LHCN-M2 (cell line): ENCODE data around the gene AFDN. TPM values are rescaled to one million over a fixed set of nuclear protein-coding genes. Genes with fewer than 3 reads are reported as not detected.

Experiments
- DNase-seq: peaks from one replicate; pipeline ENCODE4 v3.0.0-alpha.2; 2012; ENCODE audit warnings: low read depth
- polyA plus RNA-seq: library from polyadenylated mRNA; unstranded; fragments of >200 nt; gene quantifications from one replicate; pipeline ENCODE4 v1.2.1, GENCODE V29; 2012; ENCODE audit warnings: missing spikeins
- total RNA-seq: library from RNA; depleted of rRNA; stranded (reverse); fragments of >200 nt; gene quantifications from 2 replicates; pipeline ENCODE4 v1.2.3, GENCODE V29; 2014; rRNA removed

The AFDN gene, protein sequence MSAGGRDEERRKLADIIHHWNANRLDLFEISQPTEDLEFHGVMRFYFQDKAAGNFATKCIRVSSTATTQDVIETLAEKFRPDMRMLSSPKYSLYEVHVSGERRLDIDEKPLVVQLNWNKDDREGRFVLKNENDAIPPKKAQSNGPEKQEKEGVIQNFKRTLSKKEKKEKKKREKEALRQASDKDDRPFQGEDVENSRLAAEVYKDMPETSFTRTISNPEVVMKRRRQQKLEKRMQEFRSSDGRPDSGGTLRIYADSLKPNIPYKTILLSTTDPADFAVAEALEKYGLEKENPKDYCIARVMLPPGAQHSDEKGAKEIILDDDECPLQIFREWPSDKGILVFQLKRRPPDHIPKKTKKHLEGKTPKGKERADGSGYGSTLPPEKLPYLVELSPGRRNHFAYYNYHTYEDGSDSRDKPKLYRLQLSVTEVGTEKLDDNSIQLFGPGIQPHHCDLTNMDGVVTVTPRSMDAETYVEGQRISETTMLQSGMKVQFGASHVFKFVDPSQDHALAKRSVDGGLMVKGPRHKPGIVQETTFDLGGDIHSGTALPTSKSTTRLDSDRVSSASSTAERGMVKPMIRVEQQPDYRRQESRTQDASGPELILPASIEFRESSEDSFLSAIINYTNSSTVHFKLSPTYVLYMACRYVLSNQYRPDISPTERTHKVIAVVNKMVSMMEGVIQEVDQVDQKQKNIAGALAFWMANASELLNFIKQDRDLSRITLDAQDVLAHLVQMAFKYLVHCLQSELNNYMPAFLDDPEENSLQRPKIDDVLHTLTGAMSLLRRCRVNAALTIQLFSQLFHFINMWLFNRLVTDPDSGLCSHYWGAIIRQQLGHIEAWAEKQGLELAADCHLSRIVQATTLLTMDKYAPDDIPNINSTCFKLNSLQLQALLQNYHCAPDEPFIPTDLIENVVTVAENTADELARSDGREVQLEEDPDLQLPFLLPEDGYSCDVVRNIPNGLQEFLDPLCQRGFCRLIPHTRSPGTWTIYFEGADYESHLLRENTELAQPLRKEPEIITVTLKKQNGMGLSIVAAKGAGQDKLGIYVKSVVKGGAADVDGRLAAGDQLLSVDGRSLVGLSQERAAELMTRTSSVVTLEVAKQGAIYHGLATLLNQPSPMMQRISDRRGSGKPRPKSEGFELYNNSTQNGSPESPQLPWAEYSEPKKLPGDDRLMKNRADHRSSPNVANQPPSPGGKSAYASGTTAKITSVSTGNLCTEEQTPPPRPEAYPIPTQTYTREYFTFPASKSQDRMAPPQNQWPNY (N-terminal part only)
- total RNA-seq = 34.2 and 35.5 TPM in 2 replicates
- 8.3 TPM for polyA plus RNA-seq

DNA sequence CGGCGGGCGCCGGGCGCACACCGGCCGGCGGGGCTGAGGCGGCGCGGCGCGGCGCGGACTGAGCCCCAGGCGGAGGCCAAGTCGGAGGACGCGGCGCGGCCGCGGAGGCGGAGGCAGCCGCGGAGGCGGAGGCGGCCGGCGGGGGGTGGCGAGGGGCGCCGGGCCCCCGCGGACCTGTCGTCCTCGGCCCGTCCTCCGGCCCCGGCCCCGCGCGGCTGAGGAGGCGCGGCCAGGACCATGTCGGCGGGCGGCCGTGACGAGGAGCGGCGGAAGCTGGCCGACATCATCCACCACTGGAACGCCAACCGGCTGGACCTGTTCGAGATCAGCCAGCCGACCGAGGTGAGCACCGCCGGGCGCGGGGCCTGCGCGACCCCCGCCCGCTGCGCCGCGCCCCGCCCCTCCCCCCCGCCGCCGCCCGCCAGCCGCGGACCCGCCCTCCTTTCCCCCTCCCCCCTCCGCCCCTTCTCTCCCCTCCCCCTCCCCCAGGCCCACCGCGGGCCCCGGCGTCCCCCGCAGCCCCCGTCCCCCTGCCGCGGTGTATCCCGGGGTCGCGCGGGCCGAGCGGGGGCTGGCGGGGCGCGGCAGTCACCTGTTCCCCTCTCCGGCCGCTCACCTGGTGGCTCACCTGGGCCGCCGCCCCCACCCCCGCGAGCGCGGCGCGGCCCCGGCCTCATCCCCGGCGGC, at the start of gene AFDN:
Gene AFDN, plus strand, starts transcription at position 16 of the 687 bp plus-strand sequence. Its CDS starts 222 bp downstream, at position 238.
- no peak for DNase-seq

DNA sequence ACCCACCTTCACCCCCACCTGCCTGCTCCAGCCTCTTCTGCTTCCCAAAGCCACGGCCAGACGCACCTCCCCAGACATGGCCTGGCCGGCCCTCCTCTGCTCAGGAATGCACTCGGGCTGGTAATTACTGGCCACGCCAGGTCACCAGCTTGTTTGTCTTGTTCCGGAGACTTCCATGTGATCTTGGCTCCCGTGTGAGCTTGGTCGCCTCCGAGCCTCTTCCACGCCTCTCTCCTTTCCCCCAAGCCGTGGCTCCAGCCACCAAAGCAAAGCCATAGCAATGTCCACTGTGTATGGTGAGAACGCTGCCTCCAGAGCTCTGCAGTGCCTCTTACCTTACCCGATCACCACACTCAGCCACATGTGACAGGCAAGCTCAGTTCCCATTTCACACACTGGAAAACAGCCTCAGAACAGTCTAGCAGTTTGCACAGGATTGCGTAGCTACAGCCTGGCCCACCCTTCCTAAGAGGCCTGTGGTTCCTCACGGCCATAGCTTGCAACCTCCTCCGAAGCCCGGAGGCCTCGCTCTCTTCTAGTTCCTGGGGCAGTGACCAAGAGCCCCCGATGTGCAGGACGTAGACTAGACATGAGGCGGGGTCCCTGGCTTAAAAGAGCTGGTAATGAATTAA, 48.1 kb upstream of the AFDN start:
- no peak for DNase-seq

GRCh38 chr6:167779129-167779992, 47.4 kb upstream of the AFDN start:
- no peak for DNase-seq

DNA sequence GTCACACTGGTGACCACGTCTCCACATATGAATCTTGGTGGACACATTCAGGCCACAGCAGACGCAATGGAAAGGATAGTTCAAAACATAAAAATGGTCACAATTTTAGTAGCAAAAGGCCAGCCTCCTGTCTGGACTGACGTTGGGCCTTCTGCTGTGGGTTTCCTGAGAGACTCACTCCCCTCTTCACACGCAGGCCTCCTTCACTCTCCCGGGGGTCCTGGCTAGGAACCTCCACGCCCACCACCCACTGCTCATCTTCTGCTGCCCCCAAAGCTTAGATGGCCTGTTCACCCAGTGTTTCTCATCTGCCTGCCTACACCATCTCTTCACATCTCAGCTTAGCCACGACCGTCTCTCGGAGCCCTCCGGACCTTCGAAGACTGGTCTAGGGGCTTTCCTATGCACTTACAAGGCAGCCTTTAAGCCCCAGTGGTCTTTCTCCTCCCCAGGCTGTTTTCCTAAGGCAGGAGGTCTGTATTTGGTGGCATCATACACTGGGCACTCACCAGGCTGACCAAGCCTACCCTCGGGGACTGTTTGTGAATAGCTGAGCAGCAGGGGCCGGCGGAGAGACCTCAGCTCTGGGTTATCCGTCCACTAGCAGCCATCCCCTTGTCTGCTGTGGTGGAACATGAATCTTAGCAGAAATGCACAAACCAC, 46.6 kb upstream of the AFDN start:
- no peak for DNase-seq

GRCh38 chr6:167781066-167781767, 45.5 kb upstream of the AFDN start:
- DNase-seq = no peak

DNA sequence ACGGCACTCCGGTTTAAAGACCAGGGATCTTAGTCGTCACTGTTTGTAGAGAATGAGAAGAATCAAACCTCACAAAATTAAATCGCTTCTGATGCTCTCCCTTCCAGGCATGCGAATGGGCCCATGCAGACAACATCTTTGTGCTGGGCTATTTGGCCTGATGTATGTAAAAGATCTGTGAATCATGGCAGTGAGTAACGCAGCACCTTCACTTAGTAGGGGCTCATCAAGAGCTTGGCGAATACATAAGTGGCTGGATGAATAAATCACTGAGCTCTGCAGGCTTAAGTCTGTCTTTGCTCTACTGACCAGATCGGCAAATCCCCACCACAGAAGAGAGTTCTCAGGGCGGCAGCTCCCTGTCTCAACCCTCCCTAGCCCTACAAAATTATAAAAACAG, 44.8 kb upstream of the AFDN start:
- no peak for DNase-seq

DNA sequence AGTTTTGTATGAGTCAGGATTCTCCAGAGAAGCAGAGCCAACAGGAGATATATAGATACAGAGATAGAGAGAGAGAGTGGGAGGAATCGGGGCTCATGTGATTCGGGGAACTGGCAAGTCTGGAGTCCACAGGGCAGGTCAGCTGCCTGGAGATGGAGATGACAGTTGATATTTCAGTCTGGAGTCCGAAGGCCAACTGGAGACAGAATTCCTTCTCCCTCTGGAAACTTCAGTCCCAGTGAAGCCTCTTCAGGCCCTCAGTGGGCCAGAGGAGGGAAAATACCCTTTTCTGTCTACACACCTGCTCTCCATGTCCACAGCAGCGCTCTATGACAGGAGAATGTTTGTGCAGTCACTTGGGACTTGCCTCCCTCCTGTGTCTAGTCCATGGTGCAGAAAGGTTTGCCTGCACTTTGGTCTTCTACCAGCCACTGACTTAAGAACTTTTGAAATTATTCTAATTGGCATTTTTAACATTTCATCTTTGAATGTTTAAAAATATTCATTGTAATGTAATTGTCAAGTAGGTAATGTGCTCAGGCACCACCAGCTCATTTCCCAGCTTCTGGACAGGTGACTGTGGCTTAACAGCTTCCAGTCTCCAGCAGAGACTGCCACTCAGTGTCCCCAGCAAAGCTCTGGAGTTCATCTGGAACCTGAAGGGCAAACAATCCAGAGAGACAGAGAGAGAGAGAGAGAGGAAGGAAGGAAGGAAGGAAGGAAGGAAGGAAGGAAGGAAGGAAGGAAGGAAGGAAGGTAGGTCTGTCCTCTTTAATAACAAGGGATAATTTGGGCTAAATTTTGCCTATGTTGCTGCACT, 43.8 kb upstream of the AFDN start:
- no peak for DNase-seq

- no peak for DNase-seq
Observed at GRCh38 chr6:167786853-167787675, 39.6 kb upstream of the AFDN start.

GRCh38 chr6:167787896-167788562, 38.7 kb upstream of the AFDN start:
- no peak for DNase-seq

- DNase-seq = no peak
Observed at GRCh38 chr6:167788563-167788903, 38.2 kb upstream of the AFDN start.

DNA sequence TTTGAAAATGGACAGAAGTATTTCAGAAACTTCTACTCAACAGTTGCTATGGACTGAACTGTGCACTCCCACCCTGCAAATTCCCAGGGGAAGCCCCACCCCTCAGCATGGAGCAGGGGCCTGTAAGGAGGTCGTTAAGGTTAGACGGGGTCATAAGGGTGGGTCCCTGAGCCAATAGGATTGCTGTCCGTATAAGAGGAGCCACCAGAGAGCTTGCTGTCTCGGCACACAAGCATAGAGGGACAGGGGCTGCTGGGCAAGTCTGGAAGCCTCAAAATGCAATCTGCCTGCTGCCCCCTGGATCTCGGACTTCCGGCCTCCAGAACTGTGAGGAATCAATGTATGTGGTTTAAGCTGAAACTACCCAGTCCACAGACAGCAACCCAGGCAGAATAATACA, 37.4 kb upstream of the AFDN start:
- no peak for DNase-seq

GRCh38 chr6:167791091-167791779, 35.5 kb upstream of the AFDN start:
- no peak for DNase-seq

DNA sequence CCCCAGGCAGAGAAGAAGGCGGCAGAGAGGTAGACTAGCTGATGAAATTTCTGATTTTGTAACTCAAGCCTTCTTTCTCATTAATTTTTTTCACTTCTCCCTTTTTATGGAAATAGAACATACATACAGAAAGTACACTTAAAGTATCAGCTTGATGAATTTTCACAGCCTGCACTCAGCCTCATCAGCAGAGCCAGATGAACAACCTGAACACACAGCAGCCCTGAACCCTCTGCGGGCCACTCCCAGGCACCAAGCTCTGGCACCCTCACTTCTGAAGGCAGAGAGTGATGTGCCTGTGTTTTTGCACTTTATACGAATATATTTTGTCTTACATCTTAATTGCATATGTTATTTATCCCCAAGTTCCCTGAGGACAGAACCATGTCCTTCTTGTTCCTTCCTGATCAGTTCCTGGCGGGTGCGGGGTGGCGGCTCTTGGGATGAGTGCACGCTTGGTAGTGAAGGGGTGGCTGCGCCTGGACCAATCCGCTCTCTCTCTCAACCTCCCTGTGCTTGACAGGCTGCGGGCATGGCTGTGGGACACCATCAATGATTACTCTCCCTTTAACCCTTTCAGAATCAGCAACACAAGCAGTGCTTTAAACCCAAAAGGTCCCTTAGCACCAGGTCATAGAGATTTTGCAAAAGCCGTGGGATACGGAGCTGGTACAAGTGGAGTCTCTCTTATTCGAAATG, 34.8 kb upstream of the AFDN start:
- no peak for DNase-seq

DNA sequence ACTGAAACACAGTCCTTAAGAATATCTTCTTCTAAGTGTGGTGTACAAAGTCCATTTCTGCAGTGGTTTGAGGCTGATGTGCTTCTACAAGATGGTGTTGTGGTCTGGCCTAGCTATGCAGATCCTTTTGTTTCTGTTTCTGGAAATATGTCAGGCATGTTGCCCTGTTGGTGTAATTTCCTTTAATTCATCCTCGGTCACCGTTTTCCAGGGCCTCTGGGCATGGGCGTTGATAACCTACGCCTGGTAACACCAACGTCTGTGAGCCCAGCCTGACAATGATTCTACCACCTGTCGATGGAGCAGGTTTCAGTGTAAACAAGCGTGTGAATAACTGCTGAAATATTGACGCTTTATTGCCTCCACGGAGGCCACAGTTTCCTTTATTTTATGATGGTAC, 33.3 kb upstream of the AFDN start:
- no peak for DNase-seq
